H1 (cell line): ENCODE measurements around the gene SLIT3. TPM values are rescaled to one million over a fixed set of nuclear protein-coding genes. Genes with fewer than 3 reads are reported as not detected.

Experiments
- EP300 ChIP-seq, 2 experiments: IDR thresholded peaks; 1 replicate in 1 of 2; 2 replicates in 1 of 2; pipeline ENCODE4 v1.6.1; 2011 to 2012; ENCODE audit warnings: low read depth in 2 of 2, low read length in 2 of 2, mild to moderate bottlenecking in 2 of 2, borderline replicate concordance in 1 of 2, inconsistent platforms in 1 of 2, moderate library complexity in 1 of 2
- RBBP5 ChIP-seq: IDR thresholded peaks from 2 replicates; pipeline ENCODE4 v1.7.1; 2012; ENCODE audit warnings: low read depth, mild to moderate bottlenecking, inconsistent platforms, low read length, moderate library complexity, borderline replicate concordance
- RFX5 ChIP-seq: IDR thresholded peaks from 2 replicates; pipeline ENCODE4 v1.6.1; 2011; ENCODE audit warnings: low read depth, low read length, improper control_type of control experiment, borderline replicate concordance
- polyA plus RNA-seq, 7 experiments: library from polyadenylated mRNA; depleted of rRNA in 3 of 7; stranded (reverse) in 5 of 7; unstranded in 2 of 7; fragments of >200 nt in 5 of 7; fragments of 200-250 nt in 2 of 7; gene quantifications; 1 replicate in 5 of 7; 2 replicates in 1 of 7; 4 replicates in 1 of 7; pipeline versions ENCODE4 v1.2.1 to v1.2.3, GENCODE V29; 2011 to 2013; ENCODE audit warnings: missing spikeins in 2 of 7, mixed read lengths in 2 of 7
- total RNA-seq: library from RNA; stranded (reverse); fragmentation: NEBNext Ultra II Directional; extraction: Animal tissue kit (Norgen Biotek cat#: 25700); gene quantifications from 2 replicates; pipeline ENCODE4 v1.2.1, GENCODE V29; 2021
- TF ChIP-seq, protein P1 (sequence below): fragments of 300-600 bp; sonication (generic); IDR thresholded peaks from 2 replicates; pipeline ENCODE4 v1.7.1; 2012; ENCODE audit warnings: low read length, moderate library complexity, mild to moderate bottlenecking, inconsistent platforms; ENCODE audit not compliant: insufficient replicate concordance

Gene SLIT3
- total and polyA plus RNA-seq, 2 of the 8 experiments (the other 6 are each of a cell fraction or from before 2014, with no cell fraction given), result 1.1 to 1.2 TPM

DNA sequence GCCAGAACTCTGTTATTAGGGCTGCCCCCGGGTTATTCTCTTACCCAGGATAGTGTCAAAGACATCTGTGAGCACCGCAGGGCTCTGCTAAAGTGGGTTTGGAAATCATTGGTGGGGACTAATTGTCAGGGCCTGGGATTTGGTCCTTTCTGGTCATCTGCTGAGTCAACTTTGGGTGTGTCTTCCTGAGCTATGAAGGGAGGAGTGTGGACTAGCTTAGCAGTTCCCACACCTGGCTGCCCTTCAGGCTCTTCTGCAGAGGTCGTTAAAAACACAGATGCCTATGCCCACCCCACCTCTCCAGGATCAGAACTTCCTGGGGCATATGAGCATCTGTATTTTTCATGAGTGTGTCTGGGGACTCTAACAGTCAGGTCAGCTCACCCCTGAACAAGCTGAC, 352.2 kb downstream of the SLIT3 start (continued):
- TF ChIP-seq, protein P1, sequence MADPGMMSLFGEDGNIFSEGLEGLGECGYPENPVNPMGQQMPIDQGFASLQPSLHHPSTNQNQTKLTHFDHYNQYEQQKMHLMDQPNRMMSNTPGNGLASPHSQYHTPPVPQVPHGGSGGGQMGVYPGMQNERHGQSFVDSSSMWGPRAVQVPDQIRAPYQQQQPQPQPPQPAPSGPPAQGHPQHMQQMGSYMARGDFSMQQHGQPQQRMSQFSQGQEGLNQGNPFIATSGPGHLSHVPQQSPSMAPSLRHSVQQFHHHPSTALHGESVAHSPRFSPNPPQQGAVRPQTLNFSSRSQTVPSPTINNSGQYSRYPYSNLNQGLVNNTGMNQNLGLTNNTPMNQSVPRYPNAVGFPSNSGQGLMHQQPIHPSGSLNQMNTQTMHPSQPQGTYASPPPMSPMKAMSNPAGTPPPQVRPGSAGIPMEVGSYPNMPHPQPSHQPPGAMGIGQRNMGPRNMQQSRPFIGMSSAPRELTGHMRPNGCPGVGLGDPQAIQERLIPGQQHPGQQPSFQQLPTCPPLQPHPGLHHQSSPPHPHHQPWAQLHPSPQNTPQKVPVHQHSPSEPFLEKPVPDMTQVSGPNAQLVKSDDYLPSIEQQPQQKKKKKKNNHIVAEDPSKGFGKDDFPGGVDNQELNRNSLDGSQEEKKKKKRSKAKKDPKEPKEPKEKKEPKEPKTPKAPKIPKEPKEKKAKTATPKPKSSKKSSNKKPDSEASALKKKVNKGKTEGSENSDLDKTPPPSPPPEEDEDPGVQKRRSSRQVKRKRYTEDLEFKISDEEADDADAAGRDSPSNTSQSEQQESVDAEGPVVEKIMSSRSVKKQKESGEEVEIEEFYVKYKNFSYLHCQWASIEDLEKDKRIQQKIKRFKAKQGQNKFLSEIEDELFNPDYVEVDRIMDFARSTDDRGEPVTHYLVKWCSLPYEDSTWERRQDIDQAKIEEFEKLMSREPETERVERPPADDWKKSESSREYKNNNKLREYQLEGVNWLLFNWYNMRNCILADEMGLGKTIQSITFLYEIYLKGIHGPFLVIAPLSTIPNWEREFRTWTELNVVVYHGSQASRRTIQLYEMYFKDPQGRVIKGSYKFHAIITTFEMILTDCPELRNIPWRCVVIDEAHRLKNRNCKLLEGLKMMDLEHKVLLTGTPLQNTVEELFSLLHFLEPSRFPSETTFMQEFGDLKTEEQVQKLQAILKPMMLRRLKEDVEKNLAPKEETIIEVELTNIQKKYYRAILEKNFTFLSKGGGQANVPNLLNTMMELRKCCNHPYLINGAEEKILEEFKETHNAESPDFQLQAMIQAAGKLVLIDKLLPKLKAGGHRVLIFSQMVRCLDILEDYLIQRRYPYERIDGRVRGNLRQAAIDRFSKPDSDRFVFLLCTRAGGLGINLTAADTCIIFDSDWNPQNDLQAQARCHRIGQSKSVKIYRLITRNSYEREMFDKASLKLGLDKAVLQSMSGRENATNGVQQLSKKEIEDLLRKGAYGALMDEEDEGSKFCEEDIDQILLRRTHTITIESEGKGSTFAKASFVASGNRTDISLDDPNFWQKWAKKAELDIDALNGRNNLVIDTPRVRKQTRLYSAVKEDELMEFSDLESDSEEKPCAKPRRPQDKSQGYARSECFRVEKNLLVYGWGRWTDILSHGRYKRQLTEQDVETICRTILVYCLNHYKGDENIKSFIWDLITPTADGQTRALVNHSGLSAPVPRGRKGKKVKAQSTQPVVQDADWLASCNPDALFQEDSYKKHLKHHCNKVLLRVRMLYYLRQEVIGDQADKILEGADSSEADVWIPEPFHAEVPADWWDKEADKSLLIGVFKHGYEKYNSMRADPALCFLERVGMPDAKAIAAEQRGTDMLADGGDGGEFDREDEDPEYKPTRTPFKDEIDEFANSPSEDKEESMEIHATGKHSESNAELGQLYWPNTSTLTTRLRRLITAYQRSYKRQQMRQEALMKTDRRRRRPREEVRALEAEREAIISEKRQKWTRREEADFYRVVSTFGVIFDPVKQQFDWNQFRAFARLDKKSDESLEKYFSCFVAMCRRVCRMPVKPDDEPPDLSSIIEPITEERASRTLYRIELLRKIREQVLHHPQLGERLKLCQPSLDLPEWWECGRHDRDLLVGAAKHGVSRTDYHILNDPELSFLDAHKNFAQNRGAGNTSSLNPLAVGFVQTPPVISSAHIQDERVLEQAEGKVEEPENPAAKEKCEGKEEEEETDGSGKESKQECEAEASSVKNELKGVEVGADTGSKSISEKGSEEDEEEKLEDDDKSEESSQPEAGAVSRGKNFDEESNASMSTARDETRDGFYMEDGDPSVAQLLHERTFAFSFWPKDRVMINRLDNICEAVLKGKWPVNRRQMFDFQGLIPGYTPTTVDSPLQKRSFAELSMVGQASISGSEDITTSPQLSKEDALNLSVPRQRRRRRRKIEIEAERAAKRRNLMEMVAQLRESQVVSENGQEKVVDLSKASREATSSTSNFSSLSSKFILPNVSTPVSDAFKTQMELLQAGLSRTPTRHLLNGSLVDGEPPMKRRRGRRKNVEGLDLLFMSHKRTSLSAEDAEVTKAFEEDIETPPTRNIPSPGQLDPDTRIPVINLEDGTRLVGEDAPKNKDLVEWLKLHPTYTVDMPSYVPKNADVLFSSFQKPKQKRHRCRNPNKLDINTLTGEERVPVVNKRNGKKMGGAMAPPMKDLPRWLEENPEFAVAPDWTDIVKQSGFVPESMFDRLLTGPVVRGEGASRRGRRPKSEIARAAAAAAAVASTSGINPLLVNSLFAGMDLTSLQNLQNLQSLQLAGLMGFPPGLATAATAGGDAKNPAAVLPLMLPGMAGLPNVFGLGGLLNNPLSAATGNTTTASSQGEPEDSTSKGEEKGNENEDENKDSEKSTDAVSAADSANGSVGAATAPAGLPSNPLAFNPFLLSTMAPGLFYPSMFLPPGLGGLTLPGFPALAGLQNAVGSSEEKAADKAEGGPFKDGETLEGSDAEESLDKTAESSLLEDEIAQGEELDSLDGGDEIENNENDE, result no peak
- no peak for TF ChIP-seq EP300 (IDR thresholded peaks at IDR 0.05; ENCODE audit: borderline replicate concordance in 1 of 2, low read depth in 2 of 2, low read length in 2 of 2)
- TF ChIP-seq RBBP5, result no peak
- no peak for TF ChIP-seq RFX5
